Loucy (cell line): ENCODE measurements around the gene TMEM108.

Source experiments
- H2AFZ ChIP-seq: fragments of 200-600 bp; sonication (generic); 2 replicates; pipeline ENCODE4 v1.6.0; 2016; ENCODE audit warnings: antibody characterized with exemption, mild to moderate bottlenecking, low read length, moderate library complexity
- H3F3A ChIP-seq: fragments of 200-600 bp; 2 replicates; pipeline ENCODE4 v1.6.0; 2016; ENCODE audit warnings: antibody characterized with exemption, low read depth, mild to moderate bottlenecking
- H3K27me3 ChIP-seq: fragments of 200-600 bp; sonication (generic); 2 replicates; pipeline ENCODE4 v1.6.1; 2014; ENCODE audit warnings: low read length, mild to moderate bottlenecking; ENCODE audit not compliant: insufficient read depth, poor library complexity, severe bottlenecking
- H3K36me3 ChIP-seq: fragments of 200-600 bp; sonication (generic); 2 replicates; pipeline ENCODE4 v1.6.1; 2016; ENCODE audit warnings: low read length; ENCODE audit not compliant: insufficient read depth
- H3K4me1 ChIP-seq: fragments of 200-600 bp; sonication (generic); 2 replicates; pipeline ENCODE4 v1.5.1; 2014; ENCODE audit warnings: low read length, mild to moderate bottlenecking; ENCODE audit not compliant: insufficient read depth, poor library complexity, severe bottlenecking
- H3K4me2 ChIP-seq: fragments of 200-600 bp; sonication (generic); 2 replicates; pipeline ENCODE4 v1.6.0; 2014; ENCODE audit warnings: antibody characterized with exemption, low read length, low read depth, mild to moderate bottlenecking; ENCODE audit not compliant: poor library complexity, severe bottlenecking
- H3K4me3 ChIP-seq: fragments of 200-600 bp; sonication (generic); 2 replicates; pipeline ENCODE4 v1.5.1; 2014; ENCODE audit warnings: low read length, mild to moderate bottlenecking, mixed read lengths; ENCODE audit not compliant: poor library complexity, severe bottlenecking
- H3K79me2 ChIP-seq: fragments of 200-600 bp; sonication (generic); 2 replicates; pipeline ENCODE4 v1.6.1; 2014; ENCODE audit warnings: low read length; ENCODE audit not compliant: insufficient read depth
- H3K9ac ChIP-seq: fragments of 200-600 bp; sonication (generic); 2 replicates; pipeline ENCODE4 v1.6.0; 2014; ENCODE audit warnings: mild to moderate bottlenecking, low read depth, low read length, moderate library complexity; ENCODE audit not compliant: poor library complexity, severe bottlenecking
- H3K9me2 ChIP-seq: fragments of 200-600 bp; sonication (generic); replicated peaks from 2 replicates; pipeline ENCODE4 v1.6.1; 2016; ENCODE audit warnings: low read depth, low read length, mixed read lengths
- H3K9me3 ChIP-seq: fragments of 200-600 bp; sonication (generic); 2 replicates; pipeline ENCODE4 v1.6.1; 2014; ENCODE audit warnings: mild to moderate bottlenecking, antibody characterized with exemption, low read length, low read depth; ENCODE audit not compliant: insufficient read depth
- H4K20me1 ChIP-seq: fragments of 200-600 bp; sonication (generic); 2 replicates; pipeline ENCODE4 v1.6.0; 2014; ENCODE audit warnings: antibody characterized with exemption, low read length, mild to moderate bottlenecking; ENCODE audit not compliant: insufficient read depth, poor library complexity, severe bottlenecking
- CTCF ChIP-seq: fragments of 200-600 bp; sonication (generic); conservative IDR thresholded peaks from 2 replicates; pipeline ENCODE4 v1.5.1; 2014; ENCODE audit warnings: mild to moderate bottlenecking, antibody characterized with exemption, low read length
- EZH2phosphoT487 ChIP-seq: fragments of 200-600 bp; IDR thresholded peaks from 2 replicates; pipeline ENCODE4 v1.6.1; 2018; ENCODE audit warnings: antibody characterized with exemption, mild to moderate bottlenecking, moderate library complexity, borderline replicate concordance

The TMEM108 gene

GRCh38 chr3:133081016-133081415 lies 42.8 kb downstream of the TMEM108 start:
- H3K36me3 ChIP-seq, result no peaks in the 10 kb centered on the region
- H3K4me2 ChIP-seq, result no peak overlapping the region
- no peaks in the 10 kb centered on the region for H3K9me2 ChIP-seq
- TF ChIP-seq EZH2phosphoT487, result no peak
- no peak overlapping the region for H3K4me3 ChIP-seq
- no peaks in the 10 kb centered on the region for H4K20me1 ChIP-seq
- H3K27me3 ChIP-seq, result no peaks in the 10 kb centered on the region
- H3F3A ChIP-seq, result no peaks in the 10 kb centered on the region
- H2AFZ ChIP-seq, result no peak overlapping the region
- H3K79me2 ChIP-seq, result no peaks in the 10 kb centered on the region
- H3K9me3 ChIP-seq, result no peaks in the 10 kb centered on the region
- no peaks in the 10 kb centered on the region for H3K4me1 ChIP-seq
- no peak overlapping the region for H3K9ac ChIP-seq

DNA sequence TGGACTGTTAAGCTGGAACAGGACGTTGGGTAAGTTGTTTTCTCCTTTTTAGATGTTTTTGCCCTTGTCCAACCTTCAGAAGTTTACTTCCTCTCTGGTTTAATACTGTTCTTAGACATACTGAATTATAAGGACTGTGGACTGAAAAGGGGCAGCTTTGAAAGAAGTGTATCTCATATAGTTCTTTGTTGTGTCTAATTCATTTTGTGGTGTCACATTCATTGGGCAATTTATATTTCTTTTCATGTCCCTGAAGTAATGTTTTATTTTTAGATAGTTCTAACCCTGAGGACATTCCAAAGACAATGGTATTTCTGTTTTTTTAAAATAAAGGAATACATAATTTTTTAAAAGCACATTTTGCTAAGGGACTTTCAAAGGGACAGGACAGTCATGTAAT lies 45.2 kb downstream of the TMEM108 start:
- no peaks in the 10 kb centered on the region for H4K20me1 ChIP-seq
- H3K79me2 ChIP-seq, result no peaks in the 10 kb centered on the region
- H3K4me1 ChIP-seq, result no peaks in the 10 kb centered on the region
- TF ChIP-seq EZH2phosphoT487 (no peak), CTCF (no peak)
- H3K27me3 ChIP-seq, result no peaks in the 10 kb centered on the region
- H2AFZ ChIP-seq, result no peak overlapping the region
- no peaks in the 10 kb centered on the region for H3F3A ChIP-seq
- no peaks in the 10 kb centered on the region for H3K9me3 ChIP-seq
- no peak overlapping the region for H3K4me3 ChIP-seq
- no peaks in the 10 kb centered on the region for H3K9me2 ChIP-seq
- no peaks in the 10 kb centered on the region for H3K36me3 ChIP-seq
- no peak overlapping the region for H3K9ac ChIP-seq
- H3K4me2 ChIP-seq, result no peak overlapping the region

DNA sequence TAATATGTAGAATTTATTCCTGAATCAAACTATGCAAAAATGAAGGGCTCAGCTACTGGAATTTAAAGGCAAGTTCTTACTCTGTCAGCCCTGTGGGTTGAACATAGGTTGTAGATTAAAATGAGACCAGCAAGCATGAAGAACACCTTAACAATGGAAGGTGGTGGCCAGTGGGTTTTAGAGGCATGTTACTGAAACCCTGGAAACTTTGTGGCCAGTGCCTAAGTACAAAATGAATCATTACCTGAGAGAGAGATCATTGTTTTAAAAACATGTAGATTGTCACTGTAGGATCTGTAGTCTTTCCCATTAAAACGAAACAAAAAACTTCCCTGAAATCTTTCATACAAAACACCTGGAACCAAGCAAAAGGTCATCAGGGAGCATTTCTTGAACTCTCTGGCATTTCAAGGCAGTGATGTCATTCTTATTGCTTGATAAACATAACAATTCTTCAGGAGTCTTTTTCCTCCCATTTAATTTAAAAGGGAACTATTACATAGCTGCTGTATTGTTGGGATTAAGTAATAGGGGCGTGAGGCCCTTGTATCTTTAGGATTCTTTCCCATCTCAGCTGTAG lies 51.8 kb downstream of the TMEM108 start:
- H3F3A ChIP-seq, result no peaks in the 10 kb centered on the region

More for the DNA sequence above, 51.8 kb downstream of the TMEM108 start:
- Histone ChIP-seq H3K4me1 (no peaks in the 10 kb centered on the region), H3K4me3 (no peak overlapping the region), H3K9me2 (no peaks in the 10 kb centered on the region), H3K9me3 (no peaks in the 10 kb centered on the region), H3K79me2 (no peaks in the 10 kb centered on the region), H3K27me3 (no peaks in the 10 kb centered on the region), H2AFZ (no peak overlapping the region), H3K9ac (no peak overlapping the region), H3K4me2 (no peak overlapping the region), H3K36me3 (no peaks in the 10 kb centered on the region), H4K20me1 (no peaks in the 10 kb centered on the region)
- TF ChIP-seq CTCF (no peak), EZH2phosphoT487 (no peak)
